Measurements from ENCODE around the gene GAS5. TPM values are rescaled to one million over a fixed set of nuclear protein-coding genes. Genes with fewer than 3 reads are reported as not detected.
A peak's percentile ranks its signal among the peaks of the same experiment; 100 is the strongest.

GAS5 gene
- total RNA-seq, result 2,249 and 2,308 TPM in 2 replicates

DNA sequence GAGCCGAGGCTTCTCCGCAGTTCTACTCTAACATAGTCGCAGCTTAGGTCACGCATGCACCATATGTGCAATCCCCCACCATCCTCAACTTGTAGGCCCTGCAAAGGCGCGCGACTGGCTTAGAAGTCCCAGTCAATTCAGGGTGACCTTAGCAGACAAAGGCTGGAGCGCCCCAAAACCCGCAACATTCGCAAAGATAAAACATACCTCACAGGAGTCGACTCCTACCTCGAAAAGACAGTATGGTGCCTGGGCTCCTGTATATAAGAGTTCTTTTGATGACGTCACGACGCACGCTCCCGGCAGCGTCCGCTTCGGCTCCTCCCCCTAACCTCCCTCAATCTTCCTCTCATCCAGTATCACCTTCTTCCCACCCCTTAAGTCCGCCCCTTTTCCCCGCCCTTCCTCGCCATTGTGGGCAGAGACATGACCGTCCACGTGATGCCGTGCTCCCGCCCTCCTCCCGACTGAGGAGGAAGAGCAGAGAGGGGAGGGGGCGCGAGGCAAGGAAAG, at the start of gene GAS5:
Gene GAS5 (minus strand): TSS at position 237 of the 513 bp plus-strand sequence.
- TF ChIP-seq, protein P1, sequence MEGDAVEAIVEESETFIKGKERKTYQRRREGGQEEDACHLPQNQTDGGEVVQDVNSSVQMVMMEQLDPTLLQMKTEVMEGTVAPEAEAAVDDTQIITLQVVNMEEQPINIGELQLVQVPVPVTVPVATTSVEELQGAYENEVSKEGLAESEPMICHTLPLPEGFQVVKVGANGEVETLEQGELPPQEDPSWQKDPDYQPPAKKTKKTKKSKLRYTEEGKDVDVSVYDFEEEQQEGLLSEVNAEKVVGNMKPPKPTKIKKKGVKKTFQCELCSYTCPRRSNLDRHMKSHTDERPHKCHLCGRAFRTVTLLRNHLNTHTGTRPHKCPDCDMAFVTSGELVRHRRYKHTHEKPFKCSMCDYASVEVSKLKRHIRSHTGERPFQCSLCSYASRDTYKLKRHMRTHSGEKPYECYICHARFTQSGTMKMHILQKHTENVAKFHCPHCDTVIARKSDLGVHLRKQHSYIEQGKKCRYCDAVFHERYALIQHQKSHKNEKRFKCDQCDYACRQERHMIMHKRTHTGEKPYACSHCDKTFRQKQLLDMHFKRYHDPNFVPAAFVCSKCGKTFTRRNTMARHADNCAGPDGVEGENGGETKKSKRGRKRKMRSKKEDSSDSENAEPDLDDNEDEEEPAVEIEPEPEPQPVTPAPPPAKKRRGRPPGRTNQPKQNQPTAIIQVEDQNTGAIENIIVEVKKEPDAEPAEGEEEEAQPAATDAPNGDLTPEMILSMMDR (IDR thresholded peaks at IDR 0.05; ENCODE audit: insufficient read depth, low read length, poor library complexity, severe bottlenecking), result no peak

DNA sequence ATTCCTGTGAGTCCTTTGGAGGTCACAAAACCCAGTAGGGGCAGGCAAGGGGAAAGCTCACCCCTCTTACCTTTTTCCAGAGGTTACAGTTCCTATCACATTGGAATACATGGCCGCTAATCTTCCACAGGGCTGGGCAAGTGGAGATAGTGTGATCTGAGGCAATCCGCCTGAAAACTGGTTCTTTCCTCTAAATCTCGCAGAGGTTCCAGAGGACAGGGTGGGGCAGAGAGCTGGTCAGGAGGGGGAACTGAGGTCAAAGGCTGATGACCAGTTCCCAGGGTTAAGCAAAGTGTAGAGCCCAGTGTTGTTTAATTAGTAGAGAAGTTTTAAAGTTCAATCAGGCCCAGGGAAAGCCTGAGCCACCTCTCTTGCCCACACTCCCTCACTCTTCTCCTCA, 49.4 kb upstream of the GAS5 start, which contains the start of gene SERPINC1:
Gene SERPINC1 (minus strand): TSS at position 179 of the 400 bp plus-strand sequence. CDS start 68 bp downstream, at position 111.
- Histone ChIP-seq H3K27me3 (ENCODE audit: control insufficient read depth, insufficient read depth, low read length) (no peaks in the 10 kb centered on the region), H3K36me3 (ENCODE audit: control insufficient read depth, insufficient read depth, low read length) (no peaks in the 10 kb centered on the region), H3K4me3 (ENCODE audit: low read depth, low read length) (no peak within 1 kb of the TSS)
- DNase-seq (ENCODE audit: low read depth), result no peak
- TF ChIP-seq, protein P1 (IDR thresholded peaks at IDR 0.05; ENCODE audit: insufficient read depth, low read length, poor library complexity, severe bottlenecking), result no peak

More for the DNA sequence above, at the start of gene GAS5:
- Histone ChIP-seq H3K4me3 (ENCODE audit: low read depth, low read length) (peak within 1 kb of the TSS; percentile 75), H3K36me3 (ENCODE audit: control insufficient read depth, insufficient read depth, low read length) (peaks cover 6% of the 10 kb centered on the region), H3K27me3 (ENCODE audit: control insufficient read depth, insufficient read depth, low read length) (no peaks in the 10 kb centered on the region)
- peak; percentile 97 for DNase-seq (ENCODE audit: low read depth)

DNA sequence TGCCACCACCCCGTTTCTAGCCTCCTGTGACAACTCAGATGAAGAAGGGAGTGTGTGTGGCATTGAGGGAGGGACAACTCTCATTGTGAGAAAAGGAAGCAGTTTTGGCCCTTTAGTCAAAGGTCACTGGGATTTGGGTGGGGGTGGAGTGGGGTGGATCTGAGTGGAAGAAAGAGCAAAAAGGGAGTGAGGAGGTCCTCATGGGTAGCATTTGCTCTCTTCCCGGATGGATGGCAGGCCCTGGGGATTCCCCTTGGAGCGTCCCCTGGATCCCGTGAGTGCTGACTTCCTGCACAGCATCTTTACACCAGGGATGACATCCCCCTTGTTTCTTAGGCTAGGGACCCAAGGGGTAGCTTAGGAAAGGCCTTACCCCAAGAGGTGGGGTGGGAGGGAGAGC, 48.9 kb upstream of the GAS5 start:
- Histone ChIP-seq H3K4me3 (ENCODE audit: low read depth, low read length) (no peak overlapping the region), H3K27me3 (ENCODE audit: control insufficient read depth, insufficient read depth, low read length) (no peaks in the 10 kb centered on the region), H3K36me3 (ENCODE audit: control insufficient read depth, insufficient read depth, low read length) (no peaks in the 10 kb centered on the region)
- DNase-seq (ENCODE audit: low read depth), result no peak
- TF ChIP-seq, protein P1 (IDR thresholded peaks at IDR 0.05; ENCODE audit: insufficient read depth, low read length, poor library complexity, severe bottlenecking), result no peak

DNA sequence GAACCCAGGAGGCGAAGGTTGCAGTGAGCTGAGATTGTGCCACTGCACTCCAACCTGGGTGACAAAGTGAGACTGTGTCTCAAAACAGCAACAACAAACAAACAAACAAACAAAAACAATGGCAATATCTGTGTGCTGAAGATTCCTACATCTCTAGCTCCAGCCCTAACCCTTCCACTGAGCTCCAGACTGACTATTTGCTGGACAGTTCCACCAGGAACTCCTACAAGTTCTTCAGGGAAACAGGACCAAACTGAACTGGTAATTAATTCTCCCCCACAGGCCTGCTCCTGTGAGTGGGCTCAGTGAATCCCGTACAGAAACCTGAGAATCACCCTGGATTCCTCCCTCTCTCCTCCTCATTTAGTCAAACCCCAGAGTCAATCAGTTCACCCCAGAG, 47.8 kb upstream of the GAS5 start:
- no peak for DNase-seq (ENCODE audit: low read depth)
- H3K4me3 ChIP-seq (ENCODE audit: low read depth, low read length), result no peak overlapping the region
- no peaks in the 10 kb centered on the region for H3K27me3 ChIP-seq (ENCODE audit: control insufficient read depth, insufficient read depth, low read length)
- no peaks in the 10 kb centered on the region for H3K36me3 ChIP-seq (ENCODE audit: control insufficient read depth, insufficient read depth, low read length)
- TF ChIP-seq, protein P1 (IDR thresholded peaks at IDR 0.05; ENCODE audit: insufficient read depth, low read length, poor library complexity, severe bottlenecking), result no peak

DNA sequence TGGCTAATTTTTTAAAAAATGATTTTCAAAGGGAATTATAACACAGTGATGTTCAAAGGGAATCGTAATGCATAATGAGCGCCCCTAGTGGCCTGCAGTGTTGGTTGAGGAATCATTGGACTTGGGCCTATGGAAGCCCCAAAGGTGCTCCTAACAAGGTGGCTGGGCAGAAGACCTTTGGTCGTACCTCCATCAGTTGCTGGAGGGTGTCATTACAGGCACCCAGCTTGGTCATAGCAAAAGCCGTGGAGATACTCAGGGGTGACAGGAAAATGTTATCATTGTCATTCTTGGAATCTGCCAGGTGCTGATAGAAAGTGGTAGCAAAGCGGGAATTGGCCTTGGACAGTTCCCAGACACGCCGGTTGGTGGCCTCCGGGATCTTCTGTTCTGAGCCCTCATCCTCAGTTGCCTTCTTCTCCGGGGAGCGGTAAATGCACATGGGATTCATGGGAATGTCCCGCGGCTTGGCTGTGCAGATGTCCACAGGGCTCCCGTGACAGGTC, 46.6 kb upstream of the GAS5 start:
- Histone ChIP-seq H3K27me3 (ENCODE audit: control insufficient read depth, insufficient read depth, low read length) (no peaks in the 10 kb centered on the region), H3K36me3 (ENCODE audit: control insufficient read depth, insufficient read depth, low read length) (no peaks in the 10 kb centered on the region), H3K4me3 (ENCODE audit: low read depth, low read length) (no peak overlapping the region)
- TF ChIP-seq, protein P1 (IDR thresholded peaks at IDR 0.05; ENCODE audit: insufficient read depth, low read length, poor library complexity, severe bottlenecking), result peak; percentile 61
- no peak for DNase-seq (ENCODE audit: low read depth)

DNA sequence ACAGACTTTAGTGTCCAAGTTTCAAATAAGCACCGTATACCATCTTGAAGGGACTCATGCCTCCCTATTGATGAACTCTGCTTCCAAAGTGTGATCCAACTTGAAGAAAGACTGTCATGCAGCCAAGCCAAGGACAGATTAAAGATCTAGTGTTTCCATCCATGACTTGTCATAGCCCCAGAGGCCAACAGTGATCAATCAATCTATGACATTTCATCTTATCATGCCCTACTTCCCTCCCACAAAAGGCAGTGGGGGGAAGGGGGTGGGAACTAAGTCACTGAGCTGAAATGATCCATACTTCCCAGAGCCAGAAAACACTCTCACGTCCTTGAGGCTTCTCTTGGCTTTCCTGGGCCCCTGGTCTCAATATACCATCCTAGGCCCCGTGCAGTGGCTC, 45.3 kb upstream of the GAS5 start:
- TF ChIP-seq, protein P1 (IDR thresholded peaks at IDR 0.05; ENCODE audit: insufficient read depth, low read length, poor library complexity, severe bottlenecking), result no peak

More for the DNA sequence above, 45.3 kb upstream of the GAS5 start:
- DNase-seq (ENCODE audit: low read depth), result no peak
- no peaks in the 10 kb centered on the region for H3K27me3 ChIP-seq (ENCODE audit: control insufficient read depth, insufficient read depth, low read length)
- H3K4me3 ChIP-seq (ENCODE audit: low read depth, low read length), result no peak overlapping the region
- no peaks in the 10 kb centered on the region for H3K36me3 ChIP-seq (ENCODE audit: control insufficient read depth, insufficient read depth, low read length)

Data from kidney epithelial cell (primary cell).